GM18870 (cell line): ENCODE measurements around the gene CRELD2.

Source experiments
- ATAC-seq: cut with Tn5 transposase; IDR thresholded peaks from one replicate; pipeline ENCODE4 v1.9.1; 2021; ENCODE audit warnings: moderate library complexity; ENCODE audit not compliant: unreplicated experiment

CRELD2 gene

DNA sequence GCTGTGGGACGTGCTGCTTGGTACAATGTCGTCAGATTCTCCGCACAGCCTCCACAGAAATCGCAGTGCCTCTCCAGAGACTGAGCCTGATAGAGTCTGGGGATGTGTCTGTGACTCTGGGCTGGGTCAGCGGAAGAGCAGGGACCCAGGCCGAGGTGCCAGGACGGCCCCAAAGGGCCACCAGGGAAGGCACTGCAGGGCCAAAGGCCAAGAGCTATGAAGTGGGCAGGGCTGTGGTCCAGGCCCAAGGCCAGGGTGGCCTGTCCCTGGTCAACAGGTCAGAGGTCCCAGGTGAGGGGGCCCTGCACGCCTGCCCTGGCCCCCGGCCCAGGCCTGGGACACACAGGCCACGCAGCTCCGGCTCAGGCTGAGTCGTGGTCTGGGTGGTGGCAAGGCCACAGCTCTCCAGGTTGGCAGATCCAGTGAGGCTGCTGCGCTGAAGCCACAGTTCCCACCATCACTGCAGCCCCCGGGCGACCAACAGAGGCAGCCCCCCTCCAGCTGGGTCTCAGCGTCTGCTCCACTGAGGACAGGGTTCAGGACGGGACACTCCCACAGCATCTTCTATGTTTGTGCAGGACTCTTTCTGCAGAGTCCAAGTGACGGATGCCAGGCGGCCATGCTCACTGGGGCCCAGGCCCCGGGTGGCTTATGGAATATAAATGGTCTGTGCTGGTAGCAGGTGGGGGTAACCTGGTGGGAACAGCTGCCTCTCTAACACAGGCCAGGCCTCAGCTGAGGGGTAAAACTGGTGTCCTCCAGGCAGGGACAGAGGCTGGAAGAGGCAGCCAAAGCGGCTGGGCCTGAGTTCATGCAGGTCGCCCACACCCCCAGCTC, 37.4 kb downstream of the CRELD2 start:
- ATAC-seq, result no peak

DNA sequence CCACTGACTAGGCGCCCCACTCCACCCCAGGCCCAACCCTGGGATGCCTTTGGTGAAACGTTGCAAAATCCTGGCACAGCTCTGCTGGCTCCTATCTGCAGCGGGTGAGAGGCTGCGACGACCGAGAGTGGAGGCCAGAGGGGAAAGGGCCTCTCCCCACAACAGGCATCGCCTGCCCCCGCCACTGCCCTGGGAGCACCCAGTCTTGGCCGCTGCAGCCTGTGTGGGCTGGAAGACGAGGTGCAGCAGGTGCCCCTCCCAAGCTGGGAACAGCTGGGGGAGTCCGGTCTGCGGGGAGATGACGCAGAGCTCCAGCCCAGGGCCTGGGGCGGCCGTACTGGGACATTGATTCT, 38.0 kb downstream of the CRELD2 start:
- no peak for ATAC-seq

DNA sequence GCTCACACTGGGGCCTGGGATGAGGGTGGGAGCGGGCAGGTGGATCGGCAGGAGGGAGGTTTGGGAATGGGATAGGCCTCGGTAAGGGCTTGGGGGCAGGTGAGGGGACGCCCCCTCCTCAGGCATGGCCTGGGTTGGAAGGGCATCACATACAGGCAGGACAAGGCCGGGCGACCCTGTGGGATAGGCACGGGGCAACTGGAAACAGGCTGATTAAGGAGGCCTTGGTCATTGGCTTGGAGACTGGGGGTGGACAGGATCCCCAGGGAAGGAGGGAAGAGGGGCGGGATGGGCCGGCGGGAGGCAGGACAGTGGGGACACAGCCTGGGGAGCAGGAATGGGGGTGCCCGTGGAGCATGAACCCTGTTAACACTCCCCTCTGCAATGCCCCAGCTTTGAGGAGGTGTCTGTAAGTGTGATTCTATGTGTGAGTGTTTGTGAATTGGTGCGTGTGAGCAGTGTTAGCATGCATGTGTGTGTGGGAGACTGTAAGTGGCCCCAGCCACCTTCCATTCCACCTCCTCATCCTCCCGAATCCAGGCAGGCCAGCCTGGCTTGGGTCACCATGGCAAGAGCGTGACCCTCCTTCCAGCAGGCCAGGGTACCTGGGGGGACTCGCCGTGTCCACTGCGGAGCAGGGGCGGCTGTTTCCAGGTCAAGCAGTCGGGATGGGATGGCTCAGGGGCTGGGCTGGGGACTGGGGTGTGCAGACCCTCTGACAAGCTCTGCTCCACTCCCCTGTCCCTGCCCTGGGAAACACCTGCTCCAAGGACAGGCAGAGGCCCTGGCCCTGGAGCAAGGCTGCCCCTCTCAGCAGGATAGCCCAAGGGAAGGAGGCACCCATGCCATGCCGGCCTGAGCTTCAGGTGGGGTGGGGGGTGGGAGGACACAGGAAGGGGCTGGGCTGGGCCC, 38.7 kb downstream of the CRELD2 start:
- ATAC-seq, result no peak

DNA sequence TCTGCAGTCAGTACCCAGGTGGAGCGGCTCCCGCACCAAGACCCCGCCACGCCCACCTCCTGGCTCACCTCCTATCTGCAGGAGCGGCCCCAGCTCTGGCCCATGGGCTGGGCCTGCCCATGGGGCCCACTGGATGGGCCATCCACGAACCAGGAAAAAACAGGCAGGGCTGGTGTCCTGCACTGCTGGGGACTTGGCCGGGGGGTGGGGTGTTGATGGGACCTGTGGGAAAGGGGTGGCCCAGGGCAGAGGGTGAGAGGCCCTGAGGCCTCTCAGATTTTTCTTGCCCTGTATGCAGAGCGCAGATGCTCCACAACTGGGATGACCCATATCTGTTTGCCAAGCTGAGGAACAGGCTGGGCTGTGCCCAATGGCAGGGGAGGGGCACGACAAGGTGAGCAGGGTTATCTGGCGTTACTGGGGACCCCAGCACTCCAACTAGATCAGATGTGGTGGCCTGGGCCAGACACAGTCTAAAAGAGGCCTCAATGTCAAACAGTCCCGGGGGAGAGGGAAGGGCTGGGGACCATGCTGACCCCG, 39.5 kb downstream of the CRELD2 start:
- ATAC-seq, result no peak

DNA sequence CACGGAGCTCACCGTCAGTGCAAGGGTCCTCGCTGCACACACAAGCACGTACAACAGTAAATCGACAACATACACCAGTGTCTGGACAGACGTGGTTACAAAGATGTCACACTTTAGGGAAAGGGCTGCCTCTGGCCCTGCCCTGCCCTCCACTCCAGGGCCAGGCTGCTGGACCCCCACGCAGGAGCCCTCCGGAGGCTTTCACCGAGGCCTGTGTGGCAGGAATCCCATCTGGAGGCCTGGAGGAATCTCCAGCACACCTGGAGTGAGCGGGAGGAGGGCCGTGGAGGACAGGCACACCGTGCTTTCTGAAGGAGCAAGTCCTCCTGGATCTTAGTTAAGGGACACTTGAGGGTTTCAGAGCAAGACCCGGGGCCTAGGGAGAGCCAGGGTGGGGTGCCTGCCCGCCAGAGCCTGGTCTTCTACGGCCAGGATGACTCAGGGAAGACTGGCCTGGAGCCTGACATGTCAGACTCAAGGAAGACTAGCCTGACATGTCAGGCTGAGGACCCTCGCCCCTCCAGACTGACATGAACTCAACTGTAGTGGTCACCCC, 40.0 kb downstream of the CRELD2 start:
- no peak for ATAC-seq

DNA sequence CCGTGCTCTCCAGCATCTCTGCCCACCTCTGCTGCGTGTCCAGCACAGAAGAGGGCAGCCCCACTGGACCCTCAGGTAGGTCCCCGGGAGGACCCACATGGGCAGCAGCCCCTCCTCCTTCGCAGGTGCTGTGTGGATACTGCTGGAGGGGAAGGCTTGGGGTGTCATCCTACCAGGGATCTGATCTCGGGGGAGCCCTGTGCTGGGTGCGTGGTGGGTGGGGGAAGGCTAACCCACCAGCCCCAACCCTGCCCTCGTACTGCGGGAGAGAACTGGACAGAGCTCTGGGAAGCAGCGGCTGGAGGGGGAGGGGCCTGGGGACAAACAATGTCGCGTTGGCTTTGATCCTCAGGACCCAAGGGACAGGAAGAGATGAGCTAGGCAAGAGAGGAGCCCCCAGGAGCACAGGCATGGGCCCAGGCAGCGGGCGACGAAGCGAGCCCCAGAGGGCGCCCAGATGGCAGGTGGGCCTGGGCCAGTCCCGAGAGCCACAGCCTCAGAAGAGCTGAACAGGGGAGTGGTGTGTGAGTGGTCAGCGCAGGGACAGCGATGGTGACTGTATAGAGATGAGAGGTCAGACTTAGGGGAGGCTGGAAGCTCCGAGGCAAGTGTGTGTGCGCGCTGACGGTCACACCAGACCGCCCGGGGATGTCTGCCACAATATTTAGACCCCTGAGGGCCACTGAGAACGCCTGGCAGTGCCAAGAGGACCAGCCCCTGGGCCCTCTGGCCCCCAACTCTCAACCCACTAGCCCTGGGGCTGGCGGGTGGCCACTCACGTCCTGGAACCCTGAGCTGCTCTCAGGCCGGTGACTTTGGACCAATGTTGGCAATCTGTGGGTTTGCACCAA, 40.7 kb downstream of the CRELD2 start:
- ATAC-seq, result no peak

DNA sequence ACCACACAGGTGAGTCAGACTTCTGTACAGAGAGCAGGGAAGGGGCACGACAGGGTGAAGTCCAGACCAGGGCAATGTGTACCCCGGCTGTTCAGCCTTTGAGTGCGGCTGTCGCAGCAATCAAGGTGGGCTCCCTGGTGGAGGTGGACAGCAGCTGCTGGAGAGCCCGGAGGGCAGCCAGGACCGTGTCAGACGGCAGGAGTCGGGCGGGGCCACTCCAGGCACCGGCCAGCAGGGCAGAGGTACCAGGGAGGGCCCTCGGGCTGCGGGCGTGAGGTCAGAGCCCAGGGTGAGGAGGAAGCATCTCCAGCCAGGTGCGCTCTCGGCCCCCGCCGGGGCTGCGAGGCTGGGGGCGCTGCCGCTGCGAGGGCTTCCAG, 41.3 kb downstream of the CRELD2 start:
- ATAC-seq, result peak; percentile 1

DNA sequence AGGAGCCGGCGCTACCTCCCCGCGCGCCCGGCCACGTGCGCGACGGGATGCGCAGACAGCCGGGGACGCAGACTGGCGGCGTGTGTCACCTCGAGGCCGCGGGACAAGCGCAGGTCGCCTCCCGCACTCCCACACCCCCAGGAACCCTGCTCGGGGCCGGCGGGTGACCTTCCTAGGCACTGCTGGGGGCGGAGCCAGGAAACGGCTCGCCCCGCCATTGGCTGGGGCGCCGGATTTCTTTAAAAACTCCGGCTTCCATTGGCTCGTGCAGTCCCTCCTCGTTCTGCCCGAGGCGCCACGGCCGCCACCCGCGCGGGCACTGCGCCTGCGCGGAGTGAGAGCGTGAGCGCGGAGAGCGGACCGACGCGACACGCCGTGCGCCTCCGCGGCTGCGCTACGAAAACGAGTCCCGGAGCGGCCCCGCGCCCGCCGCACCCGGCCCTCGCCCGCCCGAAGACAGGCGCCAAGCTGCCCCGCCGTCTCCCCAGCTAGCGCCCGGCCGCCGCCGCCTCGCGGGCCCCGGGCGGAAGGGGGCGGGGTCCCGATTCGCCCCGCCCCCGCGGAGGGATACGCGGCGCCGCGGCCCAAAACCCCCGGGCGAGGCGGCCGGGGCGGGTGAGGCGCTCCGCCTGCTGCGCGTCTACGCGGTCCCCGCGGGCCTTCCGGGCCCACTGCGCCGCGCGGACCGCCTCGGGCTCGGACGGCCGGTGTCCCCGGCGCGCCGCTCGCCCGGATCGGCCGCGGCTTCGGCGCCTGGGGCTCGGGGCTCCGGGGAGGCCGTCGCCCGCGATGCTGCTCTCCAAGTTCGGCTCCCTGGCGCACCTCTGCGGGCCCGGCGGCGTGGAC, 41.9 kb downstream of the CRELD2 start, which contains the start of gene PIM3:
PIM3 (plus strand) TSS at position 614 of the 846 bp plus-strand sequence; CDS start at position 790, 176 bp downstream.
- peak; percentile 60 for ATAC-seq

DNA sequence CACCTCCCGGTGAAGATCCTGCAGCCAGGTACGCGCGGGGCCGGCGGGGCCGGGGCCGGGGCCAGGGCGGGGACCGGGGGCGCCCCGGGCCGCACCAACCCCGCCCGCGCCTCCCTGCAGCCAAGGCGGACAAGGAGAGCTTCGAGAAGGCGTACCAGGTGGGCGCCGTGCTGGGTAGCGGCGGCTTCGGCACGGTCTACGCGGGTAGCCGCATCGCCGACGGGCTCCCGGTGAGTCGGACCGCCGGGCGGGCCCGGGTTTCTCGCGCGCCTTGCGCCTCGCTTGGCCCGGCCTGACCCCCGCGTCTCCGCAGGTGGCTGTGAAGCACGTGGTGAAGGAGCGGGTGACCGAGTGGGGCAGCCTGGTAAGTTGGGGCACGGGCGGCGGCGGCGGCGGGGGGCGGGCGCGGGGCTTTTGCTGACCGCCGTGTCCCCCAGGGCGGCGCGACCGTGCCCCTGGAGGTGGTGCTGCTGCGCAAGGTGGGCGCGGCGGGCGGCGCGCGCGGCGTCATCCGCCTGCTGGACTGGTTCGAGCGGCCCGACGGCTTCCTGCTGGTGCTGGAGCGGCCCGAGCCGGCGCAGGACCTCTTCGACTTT, 42.7 kb downstream of the CRELD2 start:
- ATAC-seq, result no peak

DNA sequence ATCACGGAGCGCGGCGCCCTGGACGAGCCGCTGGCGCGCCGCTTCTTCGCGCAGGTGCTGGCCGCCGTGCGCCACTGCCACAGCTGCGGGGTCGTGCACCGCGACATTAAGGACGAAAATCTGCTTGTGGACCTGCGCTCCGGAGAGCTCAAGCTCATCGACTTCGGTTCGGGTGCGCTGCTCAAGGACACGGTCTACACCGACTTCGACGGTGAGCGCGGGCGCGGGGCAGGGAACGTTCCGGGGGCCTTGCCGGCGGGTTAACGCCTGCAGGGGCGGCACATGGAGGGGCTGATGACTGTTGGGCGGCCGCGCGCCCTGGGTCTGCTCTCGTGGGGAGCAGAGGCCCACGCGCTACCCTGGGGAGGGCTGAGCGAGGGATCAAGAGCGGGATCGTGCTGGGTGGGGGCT, 43.2 kb downstream of the CRELD2 start:
- ATAC-seq, result no peak

DNA sequence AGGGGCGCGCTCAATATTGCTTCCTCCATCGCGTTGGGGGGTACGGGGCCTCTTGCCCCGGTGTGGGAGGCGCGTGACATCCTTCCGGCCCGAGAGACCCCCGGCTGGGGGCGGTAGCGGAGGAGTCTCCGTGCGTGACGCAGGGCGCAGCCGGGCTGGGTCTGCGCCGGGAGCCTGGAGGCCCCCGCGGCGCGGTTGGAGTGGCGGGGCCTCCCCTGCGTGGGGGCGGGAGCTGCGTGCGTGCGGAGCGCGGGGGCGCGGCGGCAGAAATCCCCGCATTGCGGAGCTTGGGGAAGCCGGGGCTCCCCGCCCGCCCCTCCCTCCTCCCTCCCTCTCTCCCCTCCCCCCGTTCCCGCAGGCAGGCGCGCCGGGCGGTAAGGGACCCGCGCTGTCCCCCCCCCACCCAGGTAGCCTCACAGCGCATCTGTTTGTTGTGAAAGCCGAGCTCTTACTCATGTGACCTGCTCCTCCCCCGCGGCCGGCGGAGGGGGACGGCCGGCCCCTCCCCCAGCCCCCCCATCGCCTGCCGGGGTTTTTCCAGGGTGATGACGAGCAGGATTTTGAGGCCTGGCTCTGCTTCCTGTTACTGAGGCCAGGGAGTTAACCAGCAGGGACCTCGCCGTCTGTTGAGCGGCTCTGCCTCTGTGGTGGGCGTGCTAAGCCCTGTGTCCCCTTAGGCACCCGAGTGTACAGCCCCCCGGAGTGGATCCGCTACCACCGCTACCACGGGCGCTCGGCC, 43.7 kb downstream of the CRELD2 start:
- no peak for ATAC-seq

DNA sequence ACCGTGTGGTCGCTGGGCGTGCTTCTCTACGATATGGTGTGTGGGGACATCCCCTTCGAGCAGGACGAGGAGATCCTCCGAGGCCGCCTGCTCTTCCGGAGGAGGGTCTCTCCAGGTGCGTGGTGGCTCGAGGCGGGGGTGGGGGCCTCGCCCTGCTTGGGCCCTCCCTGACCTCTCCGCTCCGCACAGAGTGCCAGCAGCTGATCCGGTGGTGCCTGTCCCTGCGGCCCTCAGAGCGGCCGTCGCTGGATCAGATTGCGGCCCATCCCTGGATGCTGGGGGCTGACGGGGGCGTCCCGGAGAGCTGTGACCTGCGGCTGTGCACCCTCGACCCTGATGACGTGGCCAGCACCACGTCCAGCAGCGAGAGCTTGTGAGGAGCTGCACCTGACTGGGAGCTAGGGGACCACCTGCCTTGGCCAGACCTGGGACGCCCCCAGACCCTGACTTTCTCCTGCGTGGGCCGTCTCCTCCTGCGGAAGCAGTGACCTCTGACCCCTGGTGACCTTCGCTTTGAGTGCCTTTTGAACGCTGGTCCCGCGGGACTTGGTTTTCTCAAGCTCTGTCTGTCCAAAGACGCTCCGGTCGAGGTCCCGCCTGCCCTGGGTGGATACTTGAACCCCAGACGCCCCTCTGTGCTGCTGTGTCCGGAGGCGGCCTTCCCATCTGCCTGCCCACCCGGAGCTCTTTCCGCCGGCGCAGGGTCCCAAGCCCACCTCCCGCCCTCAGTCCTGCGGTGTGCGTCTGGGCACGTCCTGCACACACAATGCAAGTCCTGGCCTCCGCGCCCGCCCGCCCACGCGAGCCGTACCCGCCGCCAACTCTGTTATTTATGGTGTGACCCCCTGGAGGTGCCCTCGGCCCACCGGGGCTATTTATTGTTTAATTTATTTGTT, 44.6 kb downstream of the CRELD2 start:
- no peak for ATAC-seq

DNA sequence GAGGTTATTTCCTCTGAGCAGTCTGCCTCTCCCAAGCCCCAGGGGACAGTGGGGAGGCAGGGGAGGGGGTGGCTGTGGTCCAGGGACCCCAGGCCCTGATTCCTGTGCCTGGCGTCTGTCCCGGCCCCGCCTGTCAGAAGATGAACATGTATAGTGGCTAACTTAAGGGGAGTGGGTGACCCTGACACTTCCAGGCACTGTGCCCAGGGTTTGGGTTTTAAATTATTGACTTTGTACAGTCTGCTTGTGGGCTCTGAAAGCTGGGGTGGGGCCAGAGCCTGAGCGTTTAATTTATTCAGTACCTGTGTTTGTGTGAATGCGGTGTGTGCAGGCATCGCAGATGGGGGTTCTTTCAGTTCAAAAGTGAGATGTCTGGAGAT, 45.2 kb downstream of the CRELD2 start:
- no peak for ATAC-seq

DNA sequence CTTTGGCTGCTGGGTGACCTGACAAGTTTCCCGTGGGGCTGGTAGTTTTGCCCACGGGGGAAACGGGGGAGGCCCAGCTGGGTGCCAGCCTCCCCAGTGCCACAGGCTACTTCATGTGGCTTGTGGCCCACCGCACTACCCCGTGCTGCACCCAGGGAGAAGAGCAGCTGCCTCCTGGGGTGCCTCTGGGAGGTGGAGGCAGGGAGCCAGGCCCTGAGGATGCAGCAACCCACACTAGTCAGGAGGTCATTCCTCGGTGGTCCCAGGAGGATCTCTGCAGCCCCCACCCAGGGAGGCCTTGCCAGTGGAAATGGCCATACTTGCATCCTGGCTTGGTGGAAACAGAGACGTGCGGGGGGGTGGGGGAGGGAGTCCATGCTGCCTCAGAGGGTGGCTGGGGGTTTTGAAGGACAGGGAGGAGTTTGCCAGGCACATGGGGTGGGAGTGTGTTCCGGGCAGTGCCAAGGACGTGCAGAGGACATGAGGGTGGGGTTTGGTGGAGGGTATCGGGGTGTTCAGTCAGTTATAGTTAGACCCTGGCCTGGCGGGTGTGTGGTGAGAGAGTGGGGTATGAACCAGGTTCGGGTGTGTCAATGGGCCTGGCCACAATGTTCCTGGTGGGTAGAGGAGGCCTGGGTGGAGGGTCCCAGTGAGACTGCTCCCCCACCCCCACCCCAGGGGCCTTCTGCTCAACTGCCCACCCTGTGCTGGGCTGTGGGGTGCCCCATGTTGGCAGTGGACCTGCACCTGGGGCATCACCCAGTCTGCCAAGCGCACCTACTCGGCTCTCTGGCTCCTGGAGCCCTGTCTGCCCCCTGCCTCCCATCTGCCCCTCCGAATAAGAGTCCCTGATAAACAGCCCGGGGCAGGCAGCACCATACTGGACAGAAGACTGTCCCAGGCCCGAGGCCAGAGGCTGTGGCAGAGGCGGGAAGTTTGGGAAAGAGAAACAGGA, 46.0 kb downstream of the CRELD2 start:
- ATAC-seq, result no peak

DNA sequence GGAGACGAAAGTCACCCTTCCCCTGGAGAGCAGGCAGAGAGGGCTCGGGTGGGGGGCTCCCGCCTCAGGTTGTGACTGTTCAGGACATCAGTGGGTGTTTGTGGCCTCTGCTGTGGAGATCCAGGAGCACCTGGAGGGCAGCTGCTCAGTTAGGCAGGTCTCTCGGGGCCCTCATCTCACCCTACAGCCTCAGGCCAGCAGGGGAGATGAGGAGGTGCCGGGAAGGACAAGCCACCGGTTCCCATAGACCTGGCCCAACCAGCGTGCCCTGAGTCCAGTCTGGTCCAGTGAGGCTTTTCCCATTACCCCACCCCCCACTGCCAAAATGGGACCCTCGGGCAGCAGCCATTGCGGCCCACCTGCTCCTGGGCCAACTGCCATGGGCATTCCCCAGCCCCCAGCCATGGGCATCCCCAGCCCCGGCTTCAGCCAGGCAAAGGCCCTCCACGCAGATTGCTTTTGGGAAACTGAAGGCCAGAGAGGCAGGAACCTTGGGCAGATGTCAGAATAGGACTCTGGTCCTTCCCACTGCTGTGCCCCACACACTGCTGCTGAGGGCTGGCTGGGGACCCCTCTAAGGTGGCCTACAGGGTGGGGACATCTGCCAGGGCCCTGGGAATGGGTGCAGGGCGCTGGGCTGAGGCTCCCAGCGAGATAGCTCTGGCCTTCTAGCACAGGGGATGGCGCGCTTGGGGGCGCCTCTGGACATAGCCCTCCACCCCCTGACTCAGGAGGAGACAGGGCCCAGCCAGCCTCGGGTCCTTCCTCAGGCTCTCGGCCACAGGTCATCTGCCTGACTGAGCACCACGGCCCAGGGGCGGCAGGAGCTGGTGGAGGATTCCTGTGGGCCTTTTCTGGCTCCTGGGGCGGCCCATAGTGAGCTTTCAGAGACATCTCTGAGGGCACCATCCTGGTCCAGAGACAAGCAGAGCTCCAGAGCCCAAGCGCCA, 46.9 kb downstream of the CRELD2 start:
- ATAC-seq, result no peak
